Neural cell (in vitro differentiated cells): ENCODE results near the gene GREM1.

Experiments used
- CTCF ChIP-seq: fragments of 450-650 bp; IDR thresholded peaks from 2 replicates; pipeline ENCODE4 v1.5.1; 2014; ENCODE audit warnings: antibody characterized with exemption, mild to moderate bottlenecking, moderate library complexity; ENCODE audit not compliant: poor library complexity, severe bottlenecking
- MXI1 ChIP-seq: fragments of 450-650 bp; conservative IDR thresholded peaks from 2 replicates; pipeline ENCODE4 v1.6.1; 2014; ENCODE audit warnings: antibody characterized with exemption, mild to moderate bottlenecking; ENCODE audit not compliant: poor library complexity, severe bottlenecking
- POLR2AphosphoS5 ChIP-seq: IDR thresholded peaks from 2 replicates; pipeline ENCODE4 v1.6.1; 2012
- SMC3 ChIP-seq: fragments of 450-650 bp; conservative IDR thresholded peaks from 2 replicates; pipeline ENCODE4 v1.6.1; 2014; ENCODE audit warnings: antibody characterized with exemption, mild to moderate bottlenecking, moderate library complexity; ENCODE audit not compliant: poor library complexity

- TF ChIP-seq MXI1 (no peak), SMC3 (no peak), CTCF (no peak), POLR2AphosphoS5 (no peak)
Measured at GRCh38 chr15:32747921-32748342, 30.1 kb downstream of the GREM1 start.
